ENCODE measurements around the gene IL1R2. TPM values are rescaled to one million over a fixed set of nuclear protein-coding genes. Genes with fewer than 3 reads are reported as not detected.

IL1R2 gene
- total RNA-seq, 2 donors from 2014 or later = 18.3 to 47.7 TPM

- no peaks in the 10 kb centered on the region for H3K27me3 ChIP-seq (replicated peaks; ENCODE audit: insufficient read depth)
- no peak for TF ChIP-seq CTCF (IDR thresholded peaks at IDR 0.05)
- no peaks in the 10 kb centered on the region for H3K4me1 ChIP-seq (ENCODE audit: control insufficient read depth in 1 of 2, low read depth in 2 of 2)
- no peaks in the 10 kb centered on the region for H3K36me3 ChIP-seq
- no peaks in the 10 kb centered on the region for H3K9me3 ChIP-seq
- H3K4me3 ChIP-seq = no peak overlapping the region
- ATAC-seq (ENCODE audit: insufficient number of reproducible peaks, low FRiP score, low read depth) = no peak
- DNase-seq (ENCODE audit: low spot score) = no peak
- no peak overlapping the region for H3K27ac ChIP-seq
These were observed 15.1 kb downstream of the IL1R2 start for GRCh38 chr2:102006886-102007278.

- no peak overlapping the region for H3K27ac ChIP-seq
- no peaks in the 10 kb centered on the region for H3K36me3 ChIP-seq
- H3K27me3 ChIP-seq (replicated peaks; ENCODE audit: insufficient read depth) = no peaks in the 10 kb centered on the region
- no peak overlapping the region for H3K4me3 ChIP-seq
- no peaks in the 10 kb centered on the region for H3K4me1 ChIP-seq (ENCODE audit: control insufficient read depth in 1 of 2, low read depth in 2 of 2)
- ATAC-seq (ENCODE audit: insufficient number of reproducible peaks, low FRiP score, low read depth) (no peak), DNase-seq (ENCODE audit: low spot score) (no peak)
- no peak for TF ChIP-seq CTCF (IDR thresholded peaks at IDR 0.05)
- H3K9me3 ChIP-seq = no peaks in the 10 kb centered on the region
These were observed 16.7 kb downstream of the IL1R2 start for GRCh38 chr2:102008490-102008889.

- Histone ChIP-seq H3K4me3 (no peak overlapping the region), H3K9me3 (no peaks in the 10 kb centered on the region), H3K27me3 (replicated peaks; ENCODE audit: insufficient read depth) (no peaks in the 10 kb centered on the region), H3K4me1 (ENCODE audit: control insufficient read depth in 1 of 2, low read depth in 2 of 2) (no peaks in the 10 kb centered on the region), H3K27ac (no peak overlapping the region), H3K36me3 (no peaks in the 10 kb centered on the region)
- no peak for DNase-seq (ENCODE audit: low spot score)
- no peak for TF ChIP-seq CTCF (IDR thresholded peaks at IDR 0.05)
- no peak for ATAC-seq (ENCODE audit: insufficient number of reproducible peaks, low FRiP score, low read depth)
These were observed 17.8 kb downstream of the IL1R2 start for GRCh38 chr2:102009557-102009956.

GRCh38 chr2:102010902-102011301 lies 19.1 kb downstream of the IL1R2 start:
- DNase-seq (ENCODE audit: low spot score) = no peak
- no peaks in the 10 kb centered on the region for H3K27me3 ChIP-seq (replicated peaks; ENCODE audit: insufficient read depth)
- no peak for ATAC-seq (ENCODE audit: insufficient number of reproducible peaks, low FRiP score, low read depth)
- no peak overlapping the region for H3K4me3 ChIP-seq
- no peaks in the 10 kb centered on the region for H3K36me3 ChIP-seq
- no peaks in the 10 kb centered on the region for H3K4me1 ChIP-seq (ENCODE audit: control insufficient read depth in 1 of 2, low read depth in 2 of 2)
- H3K27ac ChIP-seq = no peak overlapping the region
- H3K9me3 ChIP-seq = no peaks in the 10 kb centered on the region
- no peak for TF ChIP-seq CTCF (IDR thresholded peaks at IDR 0.05)

GRCh38 chr2:102012061-102012614 lies 20.4 kb downstream of the IL1R2 start:
- Histone ChIP-seq H3K36me3 (no peaks in the 10 kb centered on the region), H3K9me3 (no peaks in the 10 kb centered on the region), H3K4me3 (no peak overlapping the region), H3K4me1 (ENCODE audit: control insufficient read depth in 1 of 2, low read depth in 2 of 2) (no peaks in the 10 kb centered on the region), H3K27me3 (replicated peaks; ENCODE audit: insufficient read depth) (no peaks in the 10 kb centered on the region), H3K27ac (no peak overlapping the region)
- no peak for DNase-seq (ENCODE audit: low spot score)
- ATAC-seq (ENCODE audit: insufficient number of reproducible peaks, low FRiP score, low read depth) = no peak
- TF ChIP-seq CTCF (IDR thresholded peaks at IDR 0.05) = no peak
